Hippocampal formation (tissue), 2 donors: ENCODE data around the gene MARK4.
A peak's percentile ranks its signal among the peaks of the same experiment; 100 is the strongest.
"Not testable (repeated sequence)": the region's sequence is repeated elsewhere in the genome, so short reads cannot be mapped to it uniquely, and the experiment has no call there.

Experiments
- DNase-seq, 2 donors: peaks; one replicate each; lab custom pipeline; 2025; lab: John Stamatoyannopoulos, UW

The MARK4 gene

DNA sequence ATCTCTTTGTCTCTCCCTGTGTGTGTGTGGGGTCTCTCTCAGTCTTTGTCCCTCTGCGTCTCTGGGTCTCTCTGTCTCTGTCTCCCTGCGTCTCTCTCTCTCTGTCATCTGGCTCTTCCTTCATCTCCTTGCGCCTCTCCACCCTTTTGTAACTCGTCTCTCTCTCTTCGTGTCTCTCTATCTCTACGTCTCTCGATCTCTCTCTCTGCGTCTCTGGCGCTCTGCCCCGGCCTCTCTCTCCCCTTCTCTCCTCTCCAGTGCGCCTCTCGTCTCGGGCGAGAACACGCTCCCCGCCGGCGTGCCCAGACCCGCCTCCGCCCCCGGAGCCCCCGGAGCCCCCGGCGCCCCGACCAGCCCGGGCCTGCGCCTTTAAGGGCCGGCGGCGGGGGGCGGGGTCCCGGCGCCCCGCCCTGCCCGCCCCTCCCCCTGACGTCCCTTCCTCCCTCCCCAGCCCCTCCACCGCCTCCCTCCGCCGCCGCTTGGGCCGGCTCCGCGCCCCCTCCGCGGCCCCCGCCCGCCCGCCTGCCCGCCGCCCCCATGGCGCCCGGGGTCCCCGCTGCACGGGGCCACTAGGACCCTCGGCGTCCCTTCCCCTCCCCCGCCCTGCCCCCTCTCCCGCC, at the start of gene MARK4:
Gene MARK4, plus strand, starts transcription at position 440 of the 620 bp plus-strand sequence. CDS start 318 bp downstream, outside the sequence.
- DNase-seq: peak; percentile 12 to 50

DNA sequence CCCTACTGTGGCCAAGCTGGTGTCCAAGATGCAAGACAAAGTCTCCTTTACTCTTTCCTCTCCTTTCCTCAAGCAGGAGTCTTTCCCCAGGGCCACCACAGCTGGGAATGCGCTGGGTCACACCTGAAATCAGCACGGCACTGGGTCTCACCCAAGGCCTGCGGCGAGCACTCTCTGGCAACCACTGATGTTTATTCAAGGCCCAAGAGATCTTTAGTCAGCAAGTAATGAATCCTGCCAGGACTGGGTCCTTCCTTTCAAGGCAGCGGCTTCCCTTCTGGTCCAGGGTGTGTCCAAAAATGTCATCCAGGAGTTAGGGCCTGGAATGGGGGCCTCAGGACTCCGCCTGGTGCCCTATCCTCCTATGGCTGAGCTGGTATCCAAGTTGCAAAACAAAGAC, 48.4 kb upstream of the MARK4 start:
- no peak for DNase-seq

DNA sequence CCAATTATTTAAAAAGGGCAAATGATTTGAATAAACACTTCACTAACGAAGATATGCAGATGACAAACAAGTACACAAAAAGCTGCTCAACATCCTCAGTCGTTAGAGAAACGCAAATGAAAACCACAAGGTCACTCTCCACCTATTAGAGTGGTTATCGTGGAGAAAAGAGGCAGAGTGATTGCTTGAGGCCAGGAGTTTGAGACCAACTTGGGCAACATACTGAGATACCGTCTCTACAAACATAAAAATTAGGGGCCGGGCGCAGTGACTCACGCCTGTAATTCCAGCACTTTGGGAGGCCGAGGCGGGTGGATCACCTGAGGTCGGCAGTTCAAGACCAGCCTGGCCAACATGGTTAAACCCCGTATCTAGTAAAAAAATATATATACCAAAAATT, 45.3 kb upstream of the MARK4 start:
- DNase-seq: no peak

DNA sequence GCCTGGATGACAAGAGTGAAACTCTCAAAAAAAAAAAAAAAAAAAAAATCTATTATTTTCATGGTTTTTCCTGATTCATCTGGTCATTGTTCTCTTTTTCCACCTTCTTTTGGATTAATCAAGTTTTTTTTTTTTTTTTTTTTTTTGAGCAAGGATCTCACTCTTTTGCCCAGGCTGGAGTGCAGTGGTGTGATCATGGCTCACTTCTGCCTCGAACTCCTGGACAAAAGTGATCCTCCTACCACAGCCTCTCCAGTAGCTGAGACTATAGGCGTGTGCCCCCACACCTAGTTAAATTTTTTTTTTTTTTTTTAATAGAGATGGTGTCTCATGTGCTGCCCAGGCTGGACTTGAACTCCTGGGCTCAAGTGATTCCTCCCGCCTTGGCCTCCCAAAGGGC, 44.7 kb upstream of the MARK4 start:
- no peak for DNase-seq

DNA sequence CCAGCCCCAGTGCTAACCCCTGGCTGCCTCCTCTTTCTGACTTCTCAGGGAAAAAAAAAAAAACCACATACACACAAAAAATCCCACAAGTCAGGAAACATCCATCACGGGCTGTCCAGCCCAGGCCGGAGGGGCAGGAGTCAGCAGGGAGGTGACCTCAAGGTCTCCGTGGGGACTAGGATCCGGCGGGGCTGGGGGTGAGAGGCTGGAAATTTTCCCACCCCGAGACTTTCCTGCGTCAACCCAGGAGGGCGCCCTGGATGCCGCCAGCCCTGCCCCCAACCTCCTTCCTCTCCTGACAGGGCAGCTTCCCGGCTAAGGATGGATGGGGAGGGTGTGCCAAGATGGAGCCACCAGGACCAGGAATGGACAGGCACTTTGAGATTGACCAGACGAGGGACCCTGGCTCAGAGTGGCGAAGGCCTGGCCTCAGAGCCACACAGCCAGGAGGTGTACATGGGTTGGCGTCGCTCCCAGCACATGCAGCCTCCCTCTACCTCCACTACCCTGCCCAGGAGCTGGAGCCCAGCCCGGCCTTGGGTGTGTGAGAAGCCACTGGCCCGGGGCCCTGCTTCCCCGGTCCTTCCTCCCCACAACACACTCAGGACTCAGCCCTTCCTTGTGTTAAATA, 39.2 kb upstream of the MARK4 start:
- DNase-seq: no peak

DNA sequence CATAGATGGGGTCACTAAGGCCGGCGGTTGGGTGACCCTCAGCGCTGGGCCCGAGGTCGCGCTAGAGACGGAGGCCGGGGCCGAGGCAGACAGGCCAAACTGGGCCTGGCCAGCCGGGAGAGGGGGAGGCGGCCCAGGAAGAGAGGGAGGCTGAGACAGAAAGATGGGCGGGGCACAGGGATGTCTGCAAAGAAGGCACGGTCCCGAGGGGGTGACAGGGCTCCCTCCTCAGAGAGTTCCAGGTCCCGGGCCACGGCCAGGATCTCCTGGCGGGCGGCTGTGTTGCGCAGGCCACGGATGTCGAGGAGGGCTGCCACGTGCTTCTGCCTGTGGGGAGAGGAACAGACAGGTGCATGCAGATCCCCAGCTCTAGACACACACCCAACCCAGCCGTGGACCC, 38.0 kb upstream of the MARK4 start:
- DNase-seq: no peak

DNA sequence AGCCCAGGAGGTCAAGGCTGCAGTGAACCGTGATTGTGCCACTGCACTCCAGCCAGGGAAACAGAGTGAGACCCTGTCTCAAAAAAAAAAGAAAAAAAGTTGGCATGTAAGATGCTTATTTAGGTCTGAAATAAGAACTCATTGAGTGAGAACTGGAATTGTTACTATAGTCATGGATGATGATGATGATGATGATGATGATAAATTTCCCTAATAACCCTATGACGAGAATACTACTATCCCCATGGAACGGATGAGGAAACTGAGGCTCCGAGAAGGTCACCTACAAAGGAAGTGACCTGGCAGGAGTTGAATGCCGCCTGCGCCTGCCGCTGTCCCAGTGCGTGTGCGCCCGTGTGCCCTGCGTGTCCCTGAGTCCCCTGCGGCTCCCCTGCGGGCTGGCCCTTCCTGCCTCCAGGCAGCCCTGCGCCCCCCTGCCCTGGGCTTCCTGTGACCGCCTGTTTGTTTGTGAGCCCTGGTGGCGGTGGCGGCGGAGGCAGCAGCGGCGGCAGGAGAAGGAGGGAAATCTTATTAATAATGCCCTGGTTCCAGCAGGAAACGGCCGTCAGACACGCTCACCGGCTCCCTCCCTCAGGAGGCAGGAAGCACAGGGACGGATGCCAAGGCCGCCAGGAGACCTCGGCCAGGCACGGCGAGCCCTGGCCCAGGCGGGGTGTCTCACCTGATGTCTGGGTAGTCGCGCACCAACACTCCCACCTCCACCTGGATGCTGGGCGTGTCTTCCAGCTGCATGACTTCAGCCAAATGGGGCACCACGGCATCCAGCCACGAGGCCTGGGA, 35.5 kb upstream of the MARK4 start:
- DNase-seq: no peak

DNA sequence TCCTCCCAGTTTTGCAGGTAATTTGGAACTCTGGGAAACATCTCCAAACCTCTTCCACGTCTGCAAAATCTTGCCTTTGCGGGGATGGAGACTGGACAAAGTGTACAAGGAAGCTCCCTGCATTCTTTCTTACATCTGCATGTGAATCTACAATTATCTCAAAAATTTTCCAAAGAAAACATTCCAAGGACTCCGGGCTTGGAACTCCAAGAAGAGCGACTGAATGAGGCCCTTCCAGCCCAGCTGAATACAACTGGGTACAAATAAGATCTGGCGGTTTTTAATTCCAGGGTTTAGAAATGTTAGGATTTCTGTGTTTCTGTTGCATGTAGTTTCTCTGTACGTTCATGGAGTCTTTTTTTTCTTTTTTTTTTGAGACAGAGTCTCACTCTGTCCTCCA, 34.4 kb upstream of the MARK4 start:
- no peak for DNase-seq

DNA sequence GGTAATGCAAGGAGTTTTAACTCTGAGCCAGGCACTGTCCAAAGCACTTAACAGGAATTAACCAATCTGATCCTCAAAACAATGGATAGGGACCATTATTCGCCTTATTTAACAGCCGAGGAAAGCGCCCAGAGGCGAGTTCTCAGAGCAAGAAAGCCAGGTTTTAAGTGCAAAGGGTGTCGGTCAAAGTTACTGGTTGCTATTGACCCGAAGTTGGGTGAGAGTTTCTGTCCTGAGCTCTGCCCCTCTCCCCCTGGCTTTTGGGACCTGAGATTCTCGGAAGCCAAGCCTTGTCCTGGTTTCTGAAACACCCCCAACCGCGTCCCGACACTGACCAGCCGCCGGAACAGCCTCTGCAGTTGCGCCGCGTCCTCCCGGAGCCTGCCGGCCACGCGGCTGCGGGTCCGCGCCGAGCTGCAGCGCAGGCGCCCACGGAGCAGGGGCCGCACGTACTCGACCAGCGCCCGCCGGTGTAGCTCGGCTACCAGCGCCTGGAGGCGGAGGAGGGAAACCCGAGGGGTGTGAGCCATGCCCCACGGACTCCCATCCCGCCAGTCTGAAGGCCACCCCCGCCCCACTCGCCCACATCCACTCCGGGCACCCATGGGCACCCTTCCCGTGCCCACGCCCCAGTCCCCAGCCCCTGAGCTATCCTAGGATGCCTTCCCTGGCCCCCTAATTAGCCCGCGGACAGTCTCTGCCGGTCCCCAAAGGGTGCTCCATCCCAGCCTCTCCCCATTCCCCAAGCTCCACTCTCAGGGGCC, 33.7 kb upstream of the MARK4 start:
- no peak for DNase-seq

DNA sequence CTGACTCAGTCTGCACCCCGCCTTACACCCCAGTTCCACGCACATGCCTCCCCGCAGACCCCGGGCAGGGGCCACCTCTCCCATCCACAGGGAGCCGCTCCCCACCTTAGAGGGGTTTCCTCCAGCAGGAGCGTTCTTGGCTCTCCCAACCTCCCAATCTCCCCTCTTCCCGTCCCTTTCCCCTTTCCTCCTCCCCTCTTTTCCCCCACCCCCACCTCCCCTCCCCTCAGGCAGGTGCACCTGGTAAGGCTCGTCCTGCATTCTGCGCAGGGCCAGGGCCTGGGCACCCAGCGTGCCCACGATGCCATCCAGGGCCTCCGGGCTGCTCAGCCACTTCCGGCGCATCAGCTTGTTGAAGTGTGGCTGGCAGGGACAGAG, 33.1 kb upstream of the MARK4 start:
- no peak for DNase-seq

DNA sequence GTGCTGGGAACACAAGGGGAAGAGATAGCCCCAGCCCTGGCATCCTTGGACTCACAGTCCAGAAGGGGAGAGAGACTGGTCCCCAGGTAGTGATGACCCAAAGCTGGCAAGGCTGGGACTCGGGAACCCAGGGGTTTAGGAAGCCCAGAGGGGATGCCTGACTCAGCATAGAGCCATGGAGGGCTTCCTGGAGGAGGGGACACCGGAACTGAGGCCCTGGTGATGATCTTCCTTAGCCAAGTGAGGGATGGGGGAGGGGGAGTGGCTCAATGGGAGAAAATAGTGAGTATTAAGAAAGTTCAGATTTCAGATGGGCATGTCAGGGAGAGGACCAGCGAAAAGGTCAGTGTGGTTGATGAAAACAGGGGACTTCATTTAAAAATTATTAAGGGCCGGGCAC, 32.6 kb upstream of the MARK4 start:
- DNase-seq: no peak

DNA sequence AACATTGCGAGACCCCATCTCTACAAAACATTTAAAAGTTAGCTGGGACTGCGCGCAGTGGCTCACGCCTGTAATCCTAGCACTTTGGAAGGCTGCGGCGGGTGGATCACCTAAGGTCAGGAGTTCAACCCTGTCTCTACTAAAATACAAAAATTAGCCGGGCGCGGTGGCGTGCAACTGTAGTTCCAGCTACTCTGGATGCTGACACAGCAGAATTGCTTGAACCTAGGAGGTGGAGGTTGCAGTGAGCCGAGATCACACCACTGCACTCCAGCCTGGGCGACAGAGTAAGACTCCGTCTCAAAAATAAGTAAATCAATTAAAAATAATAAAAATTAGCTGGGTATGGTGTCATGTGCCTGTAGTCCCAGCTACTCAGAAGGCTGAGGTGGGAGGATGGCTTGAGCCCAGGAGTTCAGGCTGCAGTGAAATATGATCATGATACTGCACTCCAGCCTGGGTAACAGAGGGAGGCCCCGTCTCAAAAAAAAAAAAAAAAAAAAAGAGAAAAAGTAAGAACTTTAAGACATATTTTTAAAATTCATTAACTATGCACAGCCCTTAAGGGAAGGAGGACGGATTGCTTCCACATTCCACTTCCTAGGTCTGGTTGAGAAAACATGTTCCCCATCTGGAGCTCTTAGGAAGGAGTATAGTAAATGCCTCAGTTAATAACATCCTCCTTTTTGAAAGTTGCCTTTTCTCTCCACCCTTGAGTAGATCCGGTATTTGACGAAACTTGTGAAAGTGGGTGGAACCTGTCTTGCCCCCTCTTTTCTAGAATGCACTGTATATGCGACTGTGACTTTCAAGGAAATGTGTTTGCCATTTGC, 31.9 kb upstream of the MARK4 start:
- DNase-seq: no peak

DNA sequence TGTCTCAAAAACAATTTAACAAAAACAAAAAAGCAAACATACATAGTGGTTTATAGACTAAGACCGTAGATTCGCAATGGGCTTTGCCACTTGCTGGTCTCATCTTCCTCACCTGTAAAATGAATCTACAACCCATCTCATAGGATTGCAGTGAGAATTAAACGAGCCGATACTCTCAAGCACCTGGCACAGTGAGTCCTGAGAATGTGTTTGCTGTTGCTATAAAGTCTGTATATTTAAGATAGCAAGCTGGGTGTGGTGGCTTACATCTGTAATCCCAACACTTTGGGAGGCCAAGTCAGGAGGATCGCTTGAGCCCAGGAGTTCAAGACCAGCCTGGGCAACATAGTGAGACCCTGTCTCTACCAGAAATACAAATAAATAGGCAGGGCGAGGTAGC, 28.3 kb upstream of the MARK4 start:
- no peak for DNase-seq

DNA sequence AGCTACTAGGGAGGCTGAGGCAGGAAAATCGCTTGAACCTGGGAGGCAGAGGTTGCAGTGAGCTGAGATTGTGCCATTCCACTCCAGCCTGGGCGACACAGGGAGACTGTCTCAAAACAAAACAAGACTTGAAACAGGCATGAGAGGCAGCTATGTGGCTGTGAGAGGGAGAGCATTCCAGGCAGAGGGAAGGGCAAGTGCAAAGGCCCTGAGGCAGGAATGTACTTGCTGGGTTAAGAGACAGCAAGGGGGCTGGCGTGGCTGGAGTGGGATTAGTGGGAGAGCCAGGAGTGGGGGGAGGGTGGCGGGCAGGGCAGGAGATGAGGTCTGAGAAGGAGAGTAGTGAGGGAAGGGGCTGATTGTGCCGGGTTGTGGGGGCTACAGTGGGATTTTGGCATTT, 27.2 kb upstream of the MARK4 start:
- no peak for DNase-seq

DNA sequence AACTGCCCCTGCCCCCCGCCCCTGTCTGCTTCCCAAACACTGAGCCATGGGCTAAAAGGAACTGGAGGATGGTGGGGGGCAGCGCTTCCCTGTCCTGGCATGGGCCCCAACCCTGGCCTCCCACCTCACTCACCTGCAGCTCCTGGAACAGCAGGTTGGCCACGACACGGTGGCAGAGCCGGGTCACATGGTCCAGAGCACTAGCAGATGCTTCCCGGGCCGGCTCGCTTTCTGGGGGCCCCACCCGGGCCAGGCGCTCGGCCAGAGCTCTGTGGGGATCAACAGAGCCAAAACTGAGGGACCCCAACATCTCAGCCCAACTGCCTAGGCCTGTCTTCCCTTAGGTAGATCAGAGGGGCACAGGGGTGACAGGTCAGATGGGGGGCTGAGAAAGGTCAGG, 26.4 kb upstream of the MARK4 start:
- DNase-seq: no peak

DNA sequence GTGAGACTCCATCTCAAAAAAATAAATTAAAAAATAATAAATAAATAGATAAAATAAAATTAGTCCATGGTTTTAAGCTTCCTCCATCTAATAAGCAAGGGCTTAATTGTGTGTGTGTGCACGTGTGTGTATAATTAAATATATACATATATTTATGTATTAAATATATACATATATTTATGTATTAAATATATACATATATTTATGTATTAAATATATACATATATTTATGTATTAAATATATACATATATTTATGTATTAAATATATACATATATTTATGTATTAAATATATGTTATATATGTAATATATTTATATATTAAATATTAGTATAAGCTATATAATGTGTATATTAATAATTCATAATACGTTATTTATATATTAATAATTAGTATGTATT, 22.0 kb upstream of the MARK4 start:
- not testable (repeated sequence) for DNase-seq

DNA sequence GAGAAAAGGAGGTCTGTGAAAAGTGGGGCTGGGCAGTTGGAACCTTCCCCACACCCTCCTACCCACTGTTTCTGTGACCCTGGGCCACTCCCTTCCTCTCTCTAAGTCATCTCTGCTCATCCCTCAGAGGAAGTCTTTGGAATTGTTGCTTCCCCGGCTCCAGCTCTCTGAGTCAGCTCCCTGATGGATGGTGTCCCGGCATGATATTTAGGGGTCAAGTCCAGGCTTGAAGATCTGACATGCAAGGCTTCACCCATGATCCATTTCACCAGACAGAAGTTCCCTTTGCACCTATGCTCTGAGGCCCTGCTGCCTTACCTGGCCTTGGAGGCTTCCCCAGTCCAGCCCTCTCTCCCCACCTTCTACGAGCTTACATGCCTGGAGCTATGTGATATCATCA, 19.2 kb upstream of the MARK4 start:
- no peak for DNase-seq

DNA sequence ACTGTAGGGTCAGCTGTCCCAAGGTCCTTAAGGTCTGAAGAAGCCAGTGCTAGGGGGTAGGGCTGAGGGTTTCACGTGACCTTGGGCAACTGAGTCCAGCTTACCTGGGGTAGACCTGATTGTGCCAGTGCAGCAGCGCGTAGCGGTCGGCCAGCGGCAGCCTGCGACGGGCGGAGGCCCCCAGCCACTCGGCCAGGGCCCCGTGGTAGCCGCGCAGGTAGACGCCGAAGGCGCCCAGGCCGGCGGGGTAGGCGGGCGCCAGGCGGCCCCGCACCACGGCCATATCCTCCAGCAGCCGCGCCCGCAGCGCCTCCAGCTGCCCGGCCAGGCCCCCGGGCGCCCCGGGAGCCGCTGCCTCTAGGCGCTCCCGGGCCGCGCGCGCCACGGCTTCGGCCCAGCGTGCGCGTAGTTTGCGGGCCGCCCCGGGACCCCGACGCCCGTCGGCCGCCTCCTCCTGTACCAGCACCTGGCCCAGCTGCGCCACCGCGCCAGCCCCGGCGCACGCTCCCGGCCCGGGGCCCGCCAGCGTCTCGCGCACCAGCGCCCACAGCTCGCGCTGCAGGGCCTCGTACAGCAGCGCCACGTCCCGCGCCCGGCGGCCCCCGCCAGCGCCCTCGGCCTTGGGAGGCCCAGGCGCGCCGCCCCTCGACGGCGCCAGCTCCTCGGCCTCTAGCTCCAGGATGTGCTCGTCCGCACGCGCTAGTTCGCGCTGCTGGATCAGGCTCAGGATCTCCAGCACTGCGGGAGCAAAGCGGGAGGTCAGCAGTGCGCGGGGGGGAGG, 16.8 kb upstream of the MARK4 start:
- no peak for DNase-seq

DNA sequence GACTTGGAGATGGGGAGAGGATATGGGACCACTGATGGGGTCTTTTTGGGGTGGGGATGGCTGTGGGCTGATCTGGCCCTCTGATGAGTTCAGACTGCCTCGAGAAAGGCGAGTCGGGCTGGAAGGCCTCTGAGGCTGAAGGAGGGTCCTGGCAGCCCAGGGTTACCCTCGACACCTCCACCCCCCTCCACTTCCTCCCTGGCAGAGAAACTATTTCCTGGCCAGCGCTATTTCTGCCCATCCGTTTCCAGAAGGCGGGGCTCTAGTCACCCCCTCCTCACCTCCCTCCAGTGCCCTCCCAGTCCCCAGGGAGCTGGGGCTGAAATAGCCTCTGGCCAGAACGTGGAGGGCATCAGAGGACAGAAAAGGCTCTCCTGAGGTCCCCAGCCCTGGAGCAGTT, 15.6 kb upstream of the MARK4 start:
- DNase-seq: no peak

DNA sequence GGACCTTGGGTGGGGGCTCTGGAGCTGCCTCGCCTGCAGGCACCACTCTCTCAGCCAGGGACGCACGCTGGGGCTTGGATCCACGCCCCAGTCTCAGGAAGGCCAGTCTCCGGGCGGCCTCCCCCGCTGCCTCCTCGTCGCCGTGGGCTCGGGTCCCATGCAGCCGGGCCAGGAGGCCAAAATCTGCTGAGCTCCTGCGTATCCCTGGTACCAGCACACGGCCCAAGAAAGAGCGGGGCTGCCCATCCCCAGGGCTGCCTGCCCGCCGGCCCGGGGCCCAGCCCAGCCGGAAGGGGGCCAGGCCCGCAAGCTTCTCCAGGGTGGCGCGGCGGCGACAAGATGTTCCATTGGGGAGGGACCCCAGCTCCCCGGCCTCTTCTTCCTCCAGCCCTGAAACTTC, 12.5 kb upstream of the MARK4 start:
- DNase-seq: no peak
